Neuronal stem cell (in vitro differentiated cells): ENCODE results near the gene TMEM220.

ENCODE experiments used
- DNase-seq: peaks from one replicate; pipeline ENCODE4 v3.0.0-alpha.2; 2013; ENCODE audit warnings: low spot score
- H2AFZ ChIP-seq: one replicate; pipeline ENCODE4 v1.6.1; 2013; ENCODE audit warnings: mild to moderate bottlenecking, low read length, inconsistent platforms
- H2AK5ac ChIP-seq: 2 replicates; pipeline ENCODE4 v1.6.1; 2013; ENCODE audit warnings: low read depth, mild to moderate bottlenecking, inconsistent platforms, low read length, moderate library complexity, mixed read lengths
- H2BK120ac ChIP-seq: 2 replicates; pipeline ENCODE4 v1.6.1; 2013; ENCODE audit warnings: low read depth, mild to moderate bottlenecking, inconsistent platforms, low read length, moderate library complexity, mixed read lengths
- H2BK12ac ChIP-seq: one replicate; pipeline ENCODE4 v1.6.1; 2013; ENCODE audit warnings: low read length, inconsistent platforms
- H2BK15ac ChIP-seq: 2 replicates; pipeline ENCODE4 v1.6.1; 2013; ENCODE audit warnings: mild to moderate bottlenecking, low read length, inconsistent platforms, mixed read lengths
- H2BK5ac ChIP-seq: one replicate; pipeline ENCODE4 v1.6.1; 2013; ENCODE audit warnings: inconsistent platforms, mild to moderate bottlenecking, low read length, moderate library complexity
- H3K14ac ChIP-seq: one replicate; pipeline ENCODE4 v1.6.1; 2013; ENCODE audit warnings: low read length, inconsistent platforms
- H3K18ac ChIP-seq: 2 replicates; pipeline ENCODE4 v1.6.1; 2013; ENCODE audit warnings: low read length, inconsistent platforms
- H3K23ac ChIP-seq: 2 replicates; pipeline ENCODE4 v1.6.1; 2013; ENCODE audit warnings: low read depth, mild to moderate bottlenecking, mixed read lengths, low read length, inconsistent platforms; ENCODE audit not compliant: poor library complexity
- H3K27ac ChIP-seq: replicated peaks from 3 replicates; pipeline ENCODE4 v1.5.1; 2013; ENCODE audit warnings: low read length, inconsistent platforms
- H3K27me3 ChIP-seq, 3 experiments: 2 replicates each; pipeline ENCODE4 v1.6.1; 2013; ENCODE audit warnings: low read length in 3 of 3, mild to moderate bottlenecking in 2 of 3, inconsistent platforms in 1 of 3, low read depth in 1 of 3, mixed read lengths in 1 of 3, moderate library complexity in 1 of 3; ENCODE audit not compliant: control insufficient read depth in 3 of 3, insufficient read depth in 3 of 3
- H3K36me3 ChIP-seq, 2 donors: replicated peaks in 1 of 2; 2 replicates each; pipeline ENCODE4 v1.6.1; 2013; ENCODE audit warnings: low read length in 2 of 2; ENCODE audit not compliant: control insufficient read depth in 2 of 2, insufficient read depth in 2 of 2
- H3K4ac ChIP-seq: 2 replicates; pipeline ENCODE4 v1.6.1; 2013; ENCODE audit warnings: inconsistent platforms, mild to moderate bottlenecking, low read length, moderate library complexity
- H3K4me1 ChIP-seq, 2 donors: 1 replicate in 1 of 2; 2 replicates in 1 of 2; pipeline ENCODE4 v1.6.1; 2013; ENCODE audit warnings: low read length in 2 of 2, low read depth in 1 of 2; ENCODE audit not compliant: control insufficient read depth in 2 of 2, insufficient read depth in 1 of 2
- H3K4me2 ChIP-seq: one replicate; pipeline ENCODE4 v1.6.1; 2013; ENCODE audit warnings: mild to moderate bottlenecking, low read length, inconsistent platforms; ENCODE audit not compliant: insufficient read depth, poor library complexity, severe bottlenecking
- H3K4me3 ChIP-seq, 2 donors: 2 replicates each; pipeline ENCODE4 v1.5.1; 2013; ENCODE audit warnings: low read length in 2 of 2, mild to moderate bottlenecking in 2 of 2, inconsistent platforms in 1 of 2, moderate library complexity in 1 of 2
- H3K79me1 ChIP-seq: one replicate; pipeline ENCODE4 v1.6.1; 2013; ENCODE audit warnings: low read depth, mild to moderate bottlenecking, inconsistent platforms, low read length, moderate library complexity
- H3K9ac ChIP-seq: one replicate; pipeline ENCODE4 v1.6.1; 2013; ENCODE audit warnings: mild to moderate bottlenecking, low read depth, low read length, inconsistent platforms; ENCODE audit not compliant: poor library complexity
- H3K9me3 ChIP-seq, 2 donors: replicated peaks in 1 of 2; 2 replicates each; pipeline versions ENCODE3 to v1.6.1; 2013; ENCODE audit warnings: low read length in 2 of 2, mild to moderate bottlenecking in 2 of 2, inconsistent platforms in 1 of 2, low read depth in 1 of 2, mixed read lengths in 1 of 2, moderate library complexity in 1 of 2; ENCODE audit not compliant: control insufficient read depth in 2 of 2, insufficient read depth in 1 of 2
- H4K8ac ChIP-seq: one replicate; pipeline ENCODE4 v1.6.1; 2013; ENCODE audit warnings: low read depth, mild to moderate bottlenecking, inconsistent platforms, low read length, moderate library complexity
- H4K91ac ChIP-seq: one replicate; pipeline ENCODE4 v1.6.1; 2013; ENCODE audit warnings: low read length, low read depth, mild to moderate bottlenecking, inconsistent platforms; ENCODE audit not compliant: poor library complexity
- WGBS, 2 donors: extraction: QIAGEN DNeasy Blood & Tissue Kit; methylation state at CpG; one replicate each; pipeline ENCODE4 v1.1.7; 2013; ENCODE audit warnings: missing lambda C conversion rate in 2 of 2, mixed read lengths in 1 of 2; ENCODE audit not compliant: insufficient read length in 2 of 2, insufficient replicate concordance in 1 of 2; ENCODE audit errors: extremely low coverage in 2 of 2; 5-methylcytosine and 5-hydroxymethylcytosine counted together

Gene TMEM220

DNA sequence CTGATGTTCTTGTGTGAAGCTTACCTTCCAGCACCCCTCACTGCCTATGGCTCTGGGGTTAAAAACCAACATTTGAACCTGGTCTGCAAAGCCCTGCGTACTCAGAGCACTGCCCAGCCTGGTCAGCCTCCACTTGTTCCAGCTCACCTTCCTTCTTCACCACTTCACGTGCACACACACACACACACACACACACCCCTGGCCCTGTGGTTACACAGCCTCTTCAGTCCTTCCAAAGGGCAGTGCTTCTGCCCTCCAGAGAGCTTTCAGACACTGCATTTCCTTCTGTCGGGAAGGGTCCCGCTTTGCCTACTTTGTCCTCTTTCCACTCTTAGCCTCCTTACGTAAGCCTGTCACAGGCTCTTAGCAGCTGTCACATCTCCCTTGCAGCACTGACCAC is 9.6 kb upstream of the TMEM220 start:
- H3K4ac ChIP-seq: no peak overlapping the region
- no peaks in the 10 kb centered on the region for H3K79me1 ChIP-seq
- H3K27ac ChIP-seq: no peak overlapping the region
- no peak for DNase-seq
- H3K4me1 ChIP-seq: no peaks in the 10 kb centered on the region
- no peak overlapping the region for H3K14ac ChIP-seq
- H3K9me3 ChIP-seq: no peaks in the 10 kb centered on the region
- WGBS, 2 donors: no CpG with 5 or more reads among the region's 5 CpGs
- no peak overlapping the region for H2BK12ac ChIP-seq
- H3K18ac ChIP-seq: peak overlapping the region; percentile 3
- no peak overlapping the region for H2BK120ac ChIP-seq
- H4K8ac ChIP-seq: no peak overlapping the region
- no peak overlapping the region for H3K4me2 ChIP-seq
- no peak overlapping the region for H3K4me3 ChIP-seq
- H2BK15ac ChIP-seq: no peak overlapping the region
- no peak overlapping the region for H2AK5ac ChIP-seq
- H2BK5ac ChIP-seq: no peak overlapping the region
- H2AFZ ChIP-seq: no peak overlapping the region
- H3K23ac ChIP-seq: no peak overlapping the region
- H3K36me3 ChIP-seq: no peaks in the 10 kb centered on the region
- no peak overlapping the region for H4K91ac ChIP-seq
- peaks cover 0 to 9% (median 0%) of the 10 kb centered on the region in 3 experiments for H3K27me3 ChIP-seq
- H3K9ac ChIP-seq: no peak overlapping the region

DNA sequence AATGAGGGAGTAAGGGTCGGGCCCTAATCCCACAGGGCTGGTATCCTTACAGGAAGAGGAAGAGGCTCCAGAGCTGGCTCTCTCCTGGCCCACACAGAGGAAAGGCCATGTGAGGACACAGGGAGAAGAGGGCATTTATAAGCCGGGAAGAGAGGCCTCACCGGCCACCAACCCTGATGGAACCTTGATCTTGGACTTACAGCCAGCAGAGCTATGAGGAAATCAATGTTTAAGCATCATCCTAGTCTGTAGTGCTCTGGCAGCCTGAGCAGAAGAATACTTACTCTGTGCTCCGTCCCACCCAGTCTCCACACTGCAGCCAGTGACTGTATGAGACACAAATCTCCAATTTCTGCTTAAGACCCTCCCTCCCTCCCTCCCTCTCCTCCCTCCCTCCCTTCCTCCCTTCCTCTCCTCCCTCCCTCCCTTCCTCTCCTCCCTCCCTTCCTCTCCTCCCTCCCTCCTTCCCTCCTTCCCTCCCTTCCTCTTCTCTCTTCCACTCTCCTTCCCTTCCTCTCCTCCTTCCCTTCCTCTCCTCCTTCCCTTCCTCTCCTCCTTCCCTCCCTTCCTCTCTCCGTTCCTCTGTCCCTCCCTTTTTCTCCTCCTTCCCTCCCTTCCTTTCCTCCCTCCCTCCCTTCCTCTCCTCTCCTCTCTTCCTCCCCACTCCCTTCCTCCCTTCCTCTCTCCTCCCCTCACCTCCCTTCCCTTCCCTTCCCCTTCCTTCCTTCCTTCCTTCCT is 8.9 kb upstream of the TMEM220 start:
- Histone ChIP-seq H3K23ac (no peak overlapping the region), H3K4me3 (no peak overlapping the region), H3K18ac (no peak overlapping the region), H2AFZ (no peak overlapping the region), H4K91ac (no peak overlapping the region), H3K4me2 (no peak overlapping the region), H3K9ac (no peak overlapping the region), H3K4ac (no peak overlapping the region), H2BK5ac (no peak overlapping the region), H3K27ac (no peak overlapping the region), H2BK120ac (no peak overlapping the region), H3K79me1 (no peaks in the 10 kb centered on the region), H2BK12ac (no peak overlapping the region), H3K9me3 (no peaks in the 10 kb centered on the region), H3K27me3 (peaks cover 0 to 9% (median 0%) of the 10 kb centered on the region in 3 experiments), H2BK15ac (no peak overlapping the region), H3K36me3 (no peaks in the 10 kb centered on the region), H3K14ac (no peak overlapping the region), H4K8ac (no peak overlapping the region), H3K4me1 (no peaks in the 10 kb centered on the region), H2AK5ac (no peak overlapping the region)
- no peak for DNase-seq
- WGBS, 2 donors: no CpG with 5 or more reads among the region's 5 CpGs

GRCh38 chr17:10737736-10738135 is 7.9 kb upstream of the TMEM220 start:
- Histone ChIP-seq H4K91ac (no peak overlapping the region), H3K4me1 (peaks cover 0 to 1% of the 10 kb centered on the region in 2 donors), H3K9me3 (no peaks in the 10 kb centered on the region), H3K18ac (no peak overlapping the region), H2AFZ (no peak overlapping the region), H3K4me3 (no peak overlapping the region), H3K36me3 (no peaks in the 10 kb centered on the region), H2BK12ac (no peak overlapping the region), H3K14ac (no peak overlapping the region), H3K9ac (no peak overlapping the region), H3K27ac (no peak overlapping the region), H3K4me2 (no peak overlapping the region), H2BK5ac (no peak overlapping the region), H3K4ac (no peak overlapping the region), H4K8ac (no peak overlapping the region), H3K79me1 (no peaks in the 10 kb centered on the region), H2BK120ac (no peak overlapping the region), H2BK15ac (no peak overlapping the region), H3K27me3 (peaks cover 0 to 9% (median 0%) of the 10 kb centered on the region in 3 experiments), H3K23ac (no peak overlapping the region), H2AK5ac (no peak overlapping the region)
- WGBS, 2 donors: no CpG with 5 or more reads among the region's 3 CpGs
- DNase-seq: no peak

DNA sequence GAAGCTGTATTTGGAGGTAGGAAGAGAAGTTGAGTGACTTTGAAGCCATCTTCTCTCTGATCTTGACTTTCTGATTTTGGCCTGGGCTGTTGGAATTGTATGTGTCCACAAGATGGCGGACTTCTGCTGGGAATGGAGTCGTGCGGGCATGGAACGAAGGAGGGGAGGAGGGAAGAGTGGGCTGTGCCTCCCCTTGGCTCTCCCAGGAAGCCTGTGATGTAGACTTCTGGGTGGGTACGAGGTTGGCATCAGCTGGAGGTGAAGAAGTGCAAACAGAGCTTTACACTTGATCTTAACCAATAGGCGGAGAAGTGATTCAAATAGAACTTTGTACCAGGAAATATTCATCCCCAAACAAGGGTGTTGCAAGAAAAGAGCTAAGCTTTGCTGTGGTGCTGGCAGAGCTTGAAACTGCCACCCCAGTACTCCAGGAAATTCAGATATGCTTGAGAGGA is 7.4 kb upstream of the TMEM220 start:
- peak overlapping the region; percentile 15 for H2AFZ ChIP-seq

More for the DNA sequence above, 7.4 kb upstream of the TMEM220 start:
- H2BK5ac ChIP-seq: no peak overlapping the region
- H4K91ac ChIP-seq: no peak overlapping the region
- WGBS, 2 donors: no CpG with 5 or more reads among the region's 6 CpGs
- H3K9ac ChIP-seq: no peak overlapping the region
- no peak overlapping the region for H2BK120ac ChIP-seq
- no peaks in the 10 kb centered on the region for H3K9me3 ChIP-seq
- no peak overlapping the region for H4K8ac ChIP-seq
- peaks cover 0 to 9% (median 0%) of the 10 kb centered on the region in 3 experiments for H3K27me3 ChIP-seq
- H3K36me3 ChIP-seq: no peaks in the 10 kb centered on the region
- no peaks in the 10 kb centered on the region for H3K79me1 ChIP-seq
- H2BK12ac ChIP-seq: no peak overlapping the region
- no peak overlapping the region for H3K4me3 ChIP-seq
- H3K14ac ChIP-seq: no peak overlapping the region
- no peak overlapping the region for H3K23ac ChIP-seq
- no peak overlapping the region for H3K4me2 ChIP-seq
- peaks cover 0 to 1% of the 10 kb centered on the region in 2 donors for H3K4me1 ChIP-seq
- H3K27ac ChIP-seq: no peak overlapping the region
- H3K4ac ChIP-seq: no peak overlapping the region
- H2BK15ac ChIP-seq: no peak overlapping the region
- no peak for DNase-seq
- H3K18ac ChIP-seq: no peak overlapping the region
- H2AK5ac ChIP-seq: no peak overlapping the region
